NCI-H2196 (cell line): ENCODE results near the gene KLF7.
A peak's percentile ranks its signal among the peaks of the same experiment; 100 is the strongest.

ENCODE experiments used
- DNase-seq: peaks from one replicate; lab custom pipeline; 2025; ENCODE audit not compliant: unreplicated experiment; lab: John Stamatoyannopoulos, UW

The KLF7 gene

GRCh38 chr2:207129821-207130220 is 35.9 kb downstream of the KLF7 start:
- DNase-seq, result no peak

- DNase-seq, result no peak
Observed at GRCh38 chr2:207128867-207129266, 36.9 kb downstream of the KLF7 start.

GRCh38 chr2:207126724-207127308 is 38.9 kb downstream of the KLF7 start:
- no peak for DNase-seq

GRCh38 chr2:207123776-207124391 is 41.9 kb downstream of the KLF7 start:
- no peak for DNase-seq

- no peak for DNase-seq
Observed at GRCh38 chr2:207123335-207123744, 42.4 kb downstream of the KLF7 start.

- no peak for DNase-seq
Observed at GRCh38 chr2:207122651-207123334, 43.0 kb downstream of the KLF7 start.

- no peak for DNase-seq
Observed at GRCh38 chr2:207121784-207122183, 44.0 kb downstream of the KLF7 start.

- DNase-seq, result no peak
Observed at GRCh38 chr2:207119048-207119447, 46.7 kb downstream of the KLF7 start.

GRCh38 chr2:207117668-207118067 is 48.1 kb downstream of the KLF7 start:
- DNase-seq, result no peak

GRCh38 chr2:207115715-207116364 is 49.9 kb downstream of the KLF7 start:
- DNase-seq, result no peak

- peak; percentile 25 for DNase-seq
Observed at GRCh38 chr2:207113414-207113813, 52.3 kb downstream of the KLF7 start.

- no peak for DNase-seq
Observed at GRCh38 chr2:207112785-207113184, 53.0 kb downstream of the KLF7 start.

GRCh38 chr2:207112383-207112782 is 53.4 kb downstream of the KLF7 start:
- DNase-seq, result no peak

- DNase-seq, result no peak
Observed at GRCh38 chr2:207111757-207112156, 54.0 kb downstream of the KLF7 start.

GRCh38 chr2:207110715-207111114 is 55.0 kb downstream of the KLF7 start:
- no peak for DNase-seq

- DNase-seq, result no peak
Observed at GRCh38 chr2:207110310-207110709, 55.4 kb downstream of the KLF7 start.

- DNase-seq, result no peak
Observed at GRCh38 chr2:207109768-207110167, 56.0 kb downstream of the KLF7 start.

GRCh38 chr2:207108440-207108839 is 57.3 kb downstream of the KLF7 start:
- DNase-seq, result no peak

- DNase-seq, result no peak
Observed at GRCh38 chr2:207107551-207107950, 58.2 kb downstream of the KLF7 start.

GRCh38 chr2:207107131-207107530 is 58.6 kb downstream of the KLF7 start:
- no peak for DNase-seq

GRCh38 chr2:207103132-207103531 is 62.6 kb downstream of the KLF7 start:
- DNase-seq, result no peak

GRCh38 chr2:207101984-207102383 is 63.8 kb downstream of the KLF7 start:
- no peak for DNase-seq
